Pancreas (tissue), 10 donors: ENCODE measurements around the gene KCNC1. TPM values are rescaled to one million over a fixed set of nuclear protein-coding genes. Genes with fewer than 3 reads are reported as not detected.

ENCODE experiments used
- ATAC-seq, 4 donors: fragments of 200-7000 bp; cut with Tn5 transposase; one replicate each; pipeline versions ENCODE4 v1.8.0 to v1.9.1; 2020; ENCODE audit warnings: mild to moderate bottlenecking in 4 of 4, moderate library complexity in 4 of 4
- DNase-seq, 6 donors: peaks; one replicate each; pipeline ENCODE4 v3.0.0-alpha.2; 2020
- FAIRE-seq: peaks from 2 replicates; lab custom pipeline; 2012; peaks lifted over from hg19 to GRCh38; lab: Jason Lieb, UNC
- H3K27ac ChIP-seq, 4 donors: fragments of 200-600 bp; sonication (generic); 1 replicate in 3 of 4; 2 replicates in 1 of 4; pipeline versions ENCODE4 v1.5.0 to v1.8.0; 2020
- H3K27me3 ChIP-seq, 4 donors: fragments of 200-600 bp; one replicate each; pipeline ENCODE4 v1.8.0; 2021
- H3K36me3 ChIP-seq, 3 donors: fragments of 200-600 bp; sonication (generic) in 1 of 3; one replicate each; pipeline versions ENCODE4 v1.5.0 to v1.8.0; 2020 to 2021
- H3K4me1 ChIP-seq, 3 donors: fragments of 200-600 bp; one replicate each; pipeline ENCODE4 v1.8.0; 2021
- H3K4me3 ChIP-seq, 4 donors: fragments of 200-600 bp; sonication (generic) in 2 of 4; one replicate each; pipeline versions ENCODE4 v1.5.0 to v1.8.0; 2020 to 2021
- H3K9me3 ChIP-seq, 4 donors: fragments of 200-600 bp; one replicate each; pipeline ENCODE4 v1.8.0; 2021
- CTCF ChIP-seq, 4 donors: fragments of 200-600 bp; sonication (generic) in 3 of 4; IDR thresholded peaks; one replicate each; pipeline versions ENCODE4 v1.5.0 to v1.8.0; 2021; ENCODE audit warnings: antibody characterized with exemption in 4 of 4
- WGBS, 2 donors: extraction: QIAGEN DNeasy Blood & Tissue Kit; methylation state at CpG; one replicate each; pipeline ENCODE4 v1.1.7; 2013; 5-methylcytosine and 5-hydroxymethylcytosine counted together
- intact Hi-C, 3 donors: fragments of 100-400 bp; cut with DNase I; formaldehyde crosslinking; loops; one replicate each; pipeline versions ENCODE4 v1.11.1 to v1.14.2; 2022
- polyA plus RNA-seq, 2 donors: library from polyadenylated mRNA; stranded (reverse); fragments of 200-250 nt; gene quantifications; one replicate each; pipeline ENCODE4 v1.2.3, GENCODE V29; 2013
- total RNA-seq, 6 donors: library from RNA; stranded (reverse); fragmentation: NEBNext Ultra II Directional in 4 of 6; extraction: Animal tissue kit (Norgen Biotek cat#: 25700) in 4 of 6; gene quantifications; one replicate each; pipeline versions ENCODE4 v1.2.1 to v1.2.4, GENCODE V29; 2021 to 2023
- donor health status: healthy with polysubstance abuse.
- donor health status: DM: no; HTN: no; CAD: no; lungs with moderate emphysema.
- donor health status: DM: no; HTN: no; CAD: no.
- donor health status: control.
- donor health status: control.
- donor health status: Bipolar disorder and iron deficiency.
- donor health status: DM: yes; HTN: yes; CAD: no.
- donor health status: DM: no; HTN: no; CAD: no.
- donor health status: DM: no; HTN: no; CAD: no.
- donor health status: DM: yes; HTN: yes; CAD: no.

The KCNC1 gene
- total and polyA plus RNA-seq, 8 donors = 0.05 to 0.82 (median 0.37) TPM

- DNase-seq = no peak
- ATAC-seq = no peak
- FAIRE-seq = no peak
- intact Hi-C loops = no loop called here
- no peak for TF ChIP-seq CTCF (IDR thresholded peaks at IDR 0.05)
- peaks cover 0 to 4% (median 4%) of the 10 kb centered on the region in 3 donors for H3K4me1 ChIP-seq
- H3K9me3 ChIP-seq = no peaks in the 10 kb centered on the region
- H3K4me3 ChIP-seq = no peak overlapping the region
- no peaks in the 10 kb centered on the region for H3K27me3 ChIP-seq
- no peak overlapping the region for H3K27ac ChIP-seq
- WGBS, 2 donors = 69 to 79% methylated on average over 4 of the region's 4 CpGs
- no peaks in the 10 kb centered on the region for H3K36me3 ChIP-seq
These were observed 81.8 kb downstream of the KCNC1 start for GRCh38 chr11:17816232-17816931.

- no peak for TF ChIP-seq CTCF (IDR thresholded peaks at IDR 0.05)
- DNase-seq (no peak), ATAC-seq (peak in 2 of 4 donors; percentile 17 to 66), FAIRE-seq (no peak)
- H3K4me3 ChIP-seq = no peak overlapping the region
- no peaks in the 10 kb centered on the region for H3K4me1 ChIP-seq
- H3K36me3 ChIP-seq = no peaks in the 10 kb centered on the region
- H3K27me3 ChIP-seq = no peaks in the 10 kb centered on the region
- no peak overlapping the region for H3K27ac ChIP-seq
- intact Hi-C loops = no loop called here
- H3K9me3 ChIP-seq = no peaks in the 10 kb centered on the region
- 81 to 85% methylated on average over 4 of the region's 4 CpGs for WGBS, 2 donors
These were observed 87.2 kb downstream of the KCNC1 start for GRCh38 chr11:17821648-17822400.

GRCh38 chr11:17822401-17822781 is 87.8 kb downstream of the KCNC1 start:
- FAIRE-seq = no peak
- no peak overlapping the region for H3K27ac ChIP-seq
- no peak for ATAC-seq

GRCh38 chr11:17827006-17827405 is 92.4 kb downstream of the KCNC1 start:
- no peak for TF ChIP-seq CTCF (IDR thresholded peaks at IDR 0.05)
- ATAC-seq (peak in 1 of 4 donors; percentile 28), FAIRE-seq (no peak), DNase-seq (no peak)
- H3K27me3 ChIP-seq = no peaks in the 10 kb centered on the region
- intact Hi-C loops = no loop called here
- WGBS, 2 donors = 87 to 92% methylated on average over 5 of the region's 5 CpGs
- H3K4me1 ChIP-seq = no peaks in the 10 kb centered on the region
- no peak overlapping the region for H3K27ac ChIP-seq
- H3K4me3 ChIP-seq = no peak overlapping the region
- H3K9me3 ChIP-seq = no peaks in the 10 kb centered on the region
- no peaks in the 10 kb centered on the region for H3K36me3 ChIP-seq

More at GRCh38 chr11:17822401-17822781, 87.8 kb downstream of the KCNC1 start:
- Histone ChIP-seq H3K36me3 (no peaks in the 10 kb centered on the region), H3K4me3 (no peak overlapping the region), H3K9me3 (no peaks in the 10 kb centered on the region), H3K27me3 (no peaks in the 10 kb centered on the region), H3K4me1 (no peaks in the 10 kb centered on the region)
- no peak for TF ChIP-seq CTCF (IDR thresholded peaks at IDR 0.05)
- WGBS, 2 donors = 80 to 87% methylated on average over 5 of the region's 5 CpGs
- intact Hi-C loops = no loop called here
- DNase-seq = no peak
